PFSK-1 (cell line): ENCODE measurements around the gene TTC4.

Source experiments
- FOXP2 ChIP-seq: optimal IDR thresholded peaks from 2 replicates; pipeline ENCODE3; 2011; ENCODE audit warnings: borderline replicate concordance, control low read depth, inconsistent platforms; ENCODE audit not compliant: insufficient read depth; ENCODE audit errors: extremely low read length, extremely low read depth
- POLR2AphosphoS5 ChIP-seq: IDR thresholded peaks from 2 replicates; pipeline ENCODE4 v1.6.1; 2012; ENCODE audit warnings: low read depth, mild to moderate bottlenecking, control low read depth, low read length, moderate library complexity
- SIN3A ChIP-seq: IDR thresholded peaks from 2 replicates; pipeline ENCODE4 v1.6.1; 2012; ENCODE audit warnings: mild to moderate bottlenecking, low read length, moderate library complexity, borderline replicate concordance; ENCODE audit not compliant: insufficient read depth
- TAF1 ChIP-seq: IDR thresholded peaks from 2 replicates; pipeline ENCODE4 v1.6.1; 2012; ENCODE audit warnings: low read length, control low read depth, borderline replicate concordance; ENCODE audit not compliant: insufficient read depth
- TF ChIP-seq, protein P1 (sequence below), 2 experiments: IDR thresholded peaks; 2 replicates each; pipeline versions ENCODE4 v1.6.1 to v1.8.0; 2011 to 2012; ENCODE audit warnings: low read depth in 2 of 2, low read length in 2 of 2, control low read depth in 1 of 2, inconsistent platforms in 1 of 2, mild to moderate bottlenecking in 1 of 2, moderate library complexity in 1 of 2; ENCODE audit not compliant: insufficient read depth in 1 of 2

DNA sequence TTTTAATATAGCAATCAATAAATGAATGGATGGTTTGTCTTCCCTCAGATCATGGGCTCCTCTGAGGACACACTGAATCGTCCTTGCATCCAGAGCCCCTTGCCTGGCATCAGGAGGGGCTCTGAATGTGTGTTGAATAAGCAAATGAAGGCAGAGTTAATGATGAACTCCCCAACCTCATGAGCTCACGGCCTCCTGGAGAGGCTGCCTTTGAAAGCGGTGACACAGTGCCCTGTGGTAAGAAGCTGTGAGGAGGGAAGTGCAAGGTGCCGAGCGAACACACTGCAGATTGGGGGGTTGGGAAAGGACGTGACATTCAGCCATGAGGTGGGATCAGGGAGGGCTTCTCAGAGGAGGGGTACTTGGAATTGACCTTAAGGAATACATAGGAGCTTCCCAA lies 51.9 kb downstream of the TTC4 start:
- TF ChIP-seq, protein P1, sequence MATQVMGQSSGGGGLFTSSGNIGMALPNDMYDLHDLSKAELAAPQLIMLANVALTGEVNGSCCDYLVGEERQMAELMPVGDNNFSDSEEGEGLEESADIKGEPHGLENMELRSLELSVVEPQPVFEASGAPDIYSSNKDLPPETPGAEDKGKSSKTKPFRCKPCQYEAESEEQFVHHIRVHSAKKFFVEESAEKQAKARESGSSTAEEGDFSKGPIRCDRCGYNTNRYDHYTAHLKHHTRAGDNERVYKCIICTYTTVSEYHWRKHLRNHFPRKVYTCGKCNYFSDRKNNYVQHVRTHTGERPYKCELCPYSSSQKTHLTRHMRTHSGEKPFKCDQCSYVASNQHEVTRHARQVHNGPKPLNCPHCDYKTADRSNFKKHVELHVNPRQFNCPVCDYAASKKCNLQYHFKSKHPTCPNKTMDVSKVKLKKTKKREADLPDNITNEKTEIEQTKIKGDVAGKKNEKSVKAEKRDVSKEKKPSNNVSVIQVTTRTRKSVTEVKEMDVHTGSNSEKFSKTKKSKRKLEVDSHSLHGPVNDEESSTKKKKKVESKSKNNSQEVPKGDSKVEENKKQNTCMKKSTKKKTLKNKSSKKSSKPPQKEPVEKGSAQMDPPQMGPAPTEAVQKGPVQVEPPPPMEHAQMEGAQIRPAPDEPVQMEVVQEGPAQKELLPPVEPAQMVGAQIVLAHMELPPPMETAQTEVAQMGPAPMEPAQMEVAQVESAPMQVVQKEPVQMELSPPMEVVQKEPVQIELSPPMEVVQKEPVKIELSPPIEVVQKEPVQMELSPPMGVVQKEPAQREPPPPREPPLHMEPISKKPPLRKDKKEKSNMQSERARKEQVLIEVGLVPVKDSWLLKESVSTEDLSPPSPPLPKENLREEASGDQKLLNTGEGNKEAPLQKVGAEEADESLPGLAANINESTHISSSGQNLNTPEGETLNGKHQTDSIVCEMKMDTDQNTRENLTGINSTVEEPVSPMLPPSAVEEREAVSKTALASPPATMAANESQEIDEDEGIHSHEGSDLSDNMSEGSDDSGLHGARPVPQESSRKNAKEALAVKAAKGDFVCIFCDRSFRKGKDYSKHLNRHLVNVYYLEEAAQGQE (IDR thresholded peaks at IDR 0.05; ENCODE audit: insufficient read depth in 1 of 2, low read depth in 2 of 2, low read length in 2 of 2): no peak
- TF ChIP-seq TAF1 (no peak), SIN3A (no peak), POLR2AphosphoS5 (no peak), FOXP2 (no peak)
